ENCODE data around the gene PTEN.

DNA sequence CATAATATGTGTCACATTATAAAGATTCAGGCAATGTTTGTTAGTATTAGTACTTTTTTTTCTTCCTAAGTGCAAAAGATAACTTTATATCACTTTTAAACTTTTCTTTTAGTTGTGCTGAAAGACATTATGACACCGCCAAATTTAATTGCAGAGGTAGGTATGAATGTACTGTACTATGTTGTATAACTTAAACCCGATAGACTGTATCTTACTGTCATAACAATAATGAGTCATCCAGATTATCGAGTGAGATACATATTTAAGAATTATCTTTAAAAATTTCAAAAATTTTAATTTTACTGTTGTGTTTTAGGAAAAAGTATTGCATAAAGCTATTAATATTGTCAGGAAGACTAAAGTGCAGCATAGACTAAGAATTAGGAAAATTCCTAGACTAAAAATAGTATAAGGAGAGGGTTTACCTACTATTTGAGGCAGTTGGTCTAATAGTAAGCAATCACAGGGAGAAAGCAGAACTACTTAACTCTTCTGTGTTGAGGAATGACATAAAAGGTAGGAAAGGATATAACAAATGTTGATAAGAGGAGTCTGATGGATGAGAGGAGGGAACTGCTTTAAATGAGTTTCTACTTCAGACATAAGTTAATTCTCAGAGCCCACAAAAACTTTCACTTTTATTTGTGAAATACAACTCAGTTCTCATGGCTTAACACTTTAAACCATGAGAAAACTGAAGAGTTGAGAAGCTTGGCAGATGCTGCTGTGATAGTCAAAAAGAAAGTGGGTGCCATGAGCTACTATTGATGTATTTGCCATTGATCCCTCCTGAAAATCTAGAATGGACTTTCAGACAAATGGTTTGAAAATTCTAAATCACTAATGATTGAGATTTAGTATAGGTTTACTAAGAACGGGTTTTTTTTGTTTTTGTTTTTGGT is 67.8 kb downstream of the PTEN start:
- TF ChIP-seq EZH2phosphoT487 (conservative IDR thresholded peaks at IDR 0.05; ENCODE audit: low read length) (no peak), CTCF (IDR thresholded peaks at IDR 0.05; ENCODE audit: insufficient read depth, low read length, poor library complexity, severe bottlenecking) (no peak)

All from SU-DHL-6 (cell line).